ENCODE data around the gene TBCE.

DNA sequence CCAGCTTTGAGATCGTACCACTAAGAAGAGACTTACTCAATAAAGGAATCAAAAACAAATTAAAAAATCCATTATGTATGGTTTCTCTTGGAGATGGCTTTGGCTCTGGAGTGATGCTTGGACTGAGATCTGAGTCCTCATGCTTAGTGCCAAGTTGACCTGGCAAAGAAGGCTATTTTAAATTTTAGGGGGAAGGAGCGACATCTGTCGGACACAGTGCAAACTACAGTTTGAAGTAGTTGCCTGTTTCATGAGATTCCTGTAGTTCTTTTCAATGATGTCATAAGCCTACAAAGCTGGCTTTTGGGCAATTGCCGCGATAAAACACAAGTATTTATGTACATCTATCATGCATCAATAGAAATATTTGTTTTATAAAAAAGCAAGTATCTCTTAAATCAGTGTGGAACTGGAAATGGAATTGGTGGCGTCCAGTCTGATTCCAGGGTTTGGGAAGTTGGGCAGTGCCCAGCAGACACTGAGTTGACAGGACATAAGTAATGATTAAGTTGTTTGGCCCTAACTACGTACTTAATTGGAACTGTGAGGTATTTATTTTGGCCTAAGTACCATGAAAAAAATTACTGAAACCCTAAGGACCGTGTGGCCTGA lies 50.0 kb downstream of the TBCE start:
- TF ChIP-seq, protein P1, sequence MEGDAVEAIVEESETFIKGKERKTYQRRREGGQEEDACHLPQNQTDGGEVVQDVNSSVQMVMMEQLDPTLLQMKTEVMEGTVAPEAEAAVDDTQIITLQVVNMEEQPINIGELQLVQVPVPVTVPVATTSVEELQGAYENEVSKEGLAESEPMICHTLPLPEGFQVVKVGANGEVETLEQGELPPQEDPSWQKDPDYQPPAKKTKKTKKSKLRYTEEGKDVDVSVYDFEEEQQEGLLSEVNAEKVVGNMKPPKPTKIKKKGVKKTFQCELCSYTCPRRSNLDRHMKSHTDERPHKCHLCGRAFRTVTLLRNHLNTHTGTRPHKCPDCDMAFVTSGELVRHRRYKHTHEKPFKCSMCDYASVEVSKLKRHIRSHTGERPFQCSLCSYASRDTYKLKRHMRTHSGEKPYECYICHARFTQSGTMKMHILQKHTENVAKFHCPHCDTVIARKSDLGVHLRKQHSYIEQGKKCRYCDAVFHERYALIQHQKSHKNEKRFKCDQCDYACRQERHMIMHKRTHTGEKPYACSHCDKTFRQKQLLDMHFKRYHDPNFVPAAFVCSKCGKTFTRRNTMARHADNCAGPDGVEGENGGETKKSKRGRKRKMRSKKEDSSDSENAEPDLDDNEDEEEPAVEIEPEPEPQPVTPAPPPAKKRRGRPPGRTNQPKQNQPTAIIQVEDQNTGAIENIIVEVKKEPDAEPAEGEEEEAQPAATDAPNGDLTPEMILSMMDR (conservative IDR thresholded peaks at IDR 0.05 in 1 of 2, IDR thresholded peaks at IDR 0.05 in 1 of 2; ENCODE audit: low read depth in 1 of 2, low read length in 2 of 2): peak; percentile 76 to 86
- TF ChIP-seq EZH2 (IDR thresholded peaks at IDR 0.05; ENCODE audit: low read length, missing control alignments): no peak
